ENCODE data around the gene LAMB1. TPM values are rescaled to one million over a fixed set of nuclear protein-coding genes. Genes with fewer than 3 reads are reported as not detected.

LAMB1 gene
- total RNA-seq, 1 experiment from 2014 or later, result 240 TPM

DNA sequence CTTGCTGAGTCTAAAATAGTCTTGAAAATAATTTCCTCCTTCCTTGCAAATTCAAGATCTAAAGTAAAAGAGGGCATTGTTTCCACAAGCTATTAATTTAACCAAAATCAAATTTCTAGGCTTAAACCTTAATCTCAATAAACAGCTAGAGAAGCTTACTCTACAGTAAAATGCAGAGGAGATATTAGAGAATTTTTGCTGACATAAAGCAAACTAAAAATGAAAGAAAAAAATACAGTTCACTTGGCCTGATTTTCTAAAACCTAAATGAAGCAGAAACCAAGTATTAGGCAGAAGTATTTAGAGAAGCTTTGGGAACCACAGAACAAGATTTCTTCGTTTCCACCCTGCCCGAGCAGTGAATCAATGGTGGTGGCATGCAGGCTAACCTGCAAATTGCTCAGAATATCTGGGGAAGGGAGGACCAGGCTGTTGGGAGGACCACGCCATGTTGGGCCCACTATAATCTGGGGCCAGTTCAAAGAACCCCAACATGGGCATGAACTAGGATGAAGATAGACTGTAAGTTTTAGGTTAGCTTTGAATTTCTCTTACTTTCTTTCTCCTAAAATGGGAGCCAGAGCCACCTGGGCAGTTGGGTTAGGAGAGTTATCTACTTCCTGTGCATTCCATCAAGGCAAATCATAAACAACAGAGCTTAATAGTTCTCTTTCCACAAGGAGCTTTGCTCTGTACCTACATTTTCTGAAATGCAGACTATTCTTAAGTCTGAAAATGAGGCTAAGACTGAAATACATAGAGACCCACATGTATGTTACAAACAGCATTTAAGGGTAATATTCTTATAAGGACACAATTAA is 4.1 kb downstream of the LAMB1 start:
- H3K4me3 Mint-ChIP-seq (ENCODE audit: low read depth, unreplicated experiment), result peak overlapping the region; percentile 36
- peaks cover 51% of the 10 kb centered on the region for H3K36me3 Mint-ChIP-seq (ENCODE audit: insufficient read depth, unreplicated experiment)
- DNase-seq, result no peak
- H3K9me3 Mint-ChIP-seq (ENCODE audit: low read depth, unreplicated experiment), result no peaks in the 10 kb centered on the region
- no peaks in the 10 kb centered on the region for H3K27me3 Mint-ChIP-seq (ENCODE audit: unreplicated experiment)
- intact Hi-C loops (cut with micrococcal nuclease; ENCODE audit: unreplicated experiment), result loop anchor here (2.0 to 5.0 kb wide), 2 partner anchors 18 to 47 kb away; no protein-coding TSS in a partner anchor
- CTCF ChIA-PET, result interaction anchor here (1.4 kb wide), 1 partner anchor 17 kb away, joined by 4 read pairs; no protein-coding TSS in a partner anchor
- no TSS peak for BruUV-seq (replicated peaks)
- no peak overlapping the region for H3K27ac Mint-ChIP-seq (ENCODE audit: unreplicated experiment)
- TF ChIP-seq, protein P1, sequence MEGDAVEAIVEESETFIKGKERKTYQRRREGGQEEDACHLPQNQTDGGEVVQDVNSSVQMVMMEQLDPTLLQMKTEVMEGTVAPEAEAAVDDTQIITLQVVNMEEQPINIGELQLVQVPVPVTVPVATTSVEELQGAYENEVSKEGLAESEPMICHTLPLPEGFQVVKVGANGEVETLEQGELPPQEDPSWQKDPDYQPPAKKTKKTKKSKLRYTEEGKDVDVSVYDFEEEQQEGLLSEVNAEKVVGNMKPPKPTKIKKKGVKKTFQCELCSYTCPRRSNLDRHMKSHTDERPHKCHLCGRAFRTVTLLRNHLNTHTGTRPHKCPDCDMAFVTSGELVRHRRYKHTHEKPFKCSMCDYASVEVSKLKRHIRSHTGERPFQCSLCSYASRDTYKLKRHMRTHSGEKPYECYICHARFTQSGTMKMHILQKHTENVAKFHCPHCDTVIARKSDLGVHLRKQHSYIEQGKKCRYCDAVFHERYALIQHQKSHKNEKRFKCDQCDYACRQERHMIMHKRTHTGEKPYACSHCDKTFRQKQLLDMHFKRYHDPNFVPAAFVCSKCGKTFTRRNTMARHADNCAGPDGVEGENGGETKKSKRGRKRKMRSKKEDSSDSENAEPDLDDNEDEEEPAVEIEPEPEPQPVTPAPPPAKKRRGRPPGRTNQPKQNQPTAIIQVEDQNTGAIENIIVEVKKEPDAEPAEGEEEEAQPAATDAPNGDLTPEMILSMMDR (IDR thresholded peaks at IDR 0.05; ENCODE audit: unreplicated experiment), result no peak
- peaks cover 34% of the 10 kb centered on the region for H3K4me1 Mint-ChIP-seq (ENCODE audit: low read depth, unreplicated experiment)

GRCh38 chr7:107998150-107998549 is 4.8 kb downstream of the LAMB1 start:
- intact Hi-C loops (cut with micrococcal nuclease; ENCODE audit: unreplicated experiment), result loop anchor here (2.0 to 5.0 kb wide), 2 partner anchors 19 to 46 kb away; no protein-coding TSS in a partner anchor

DNA sequence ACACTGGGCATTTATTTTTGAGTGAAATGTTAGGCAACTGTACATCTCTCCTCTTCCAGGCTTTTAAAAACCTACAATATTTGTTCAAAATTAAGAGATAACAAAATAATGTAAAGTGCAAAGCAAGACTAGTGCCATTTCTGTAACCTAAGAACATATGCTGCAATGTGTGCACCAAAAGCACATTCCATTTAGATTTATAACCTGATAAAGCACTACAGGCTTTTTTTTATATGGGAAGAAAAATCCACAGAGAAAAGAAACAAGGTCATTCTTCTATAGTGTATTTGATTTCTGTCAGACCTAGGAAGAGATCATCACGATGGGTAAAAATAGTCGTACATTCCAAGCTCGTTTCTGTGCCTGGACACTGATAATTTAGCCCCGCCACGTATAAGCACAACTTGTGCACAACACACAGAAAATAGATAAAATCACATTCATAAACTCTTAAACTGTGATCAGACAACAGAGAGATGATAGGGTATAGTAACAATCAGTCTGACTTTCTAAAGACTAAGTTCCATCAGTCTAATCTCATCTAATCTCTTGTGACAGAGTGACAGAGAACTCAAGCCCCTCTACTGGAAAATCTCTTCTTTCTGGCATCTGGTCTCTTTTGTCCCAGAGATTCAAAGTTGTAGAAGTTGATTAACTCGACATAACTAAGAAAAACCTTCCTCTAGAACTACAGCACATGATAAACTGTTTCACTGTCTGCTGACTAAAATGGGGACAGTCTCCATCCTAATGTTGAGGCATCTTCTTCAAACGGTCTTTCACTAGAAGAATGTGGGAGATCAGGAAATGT is 6.7 kb downstream of the LAMB1 start:
- TF ChIP-seq, protein P1 (IDR thresholded peaks at IDR 0.05; ENCODE audit: unreplicated experiment), result no peak
- Mint-ChIP-seq H3K4me3 (ENCODE audit: low read depth, unreplicated experiment) (no peak overlapping the region), H3K4me1 (ENCODE audit: low read depth, unreplicated experiment) (peaks cover 31% of the 10 kb centered on the region), H3K27me3 (ENCODE audit: unreplicated experiment) (no peaks in the 10 kb centered on the region), H3K9me3 (ENCODE audit: low read depth, unreplicated experiment) (no peaks in the 10 kb centered on the region), H3K36me3 (ENCODE audit: insufficient read depth, unreplicated experiment) (peaks cover 33% of the 10 kb centered on the region), H3K27ac (ENCODE audit: unreplicated experiment) (peak overlapping the region; percentile 5)
- intact Hi-C loops (cut with micrococcal nuclease; ENCODE audit: unreplicated experiment), result loop anchor here (5.0 kb wide), 1 partner anchor 44 kb away; no protein-coding TSS in a partner anchor
- no TSS peak for BruUV-seq (replicated peaks)
- CTCF ChIA-PET, result interaction anchor here (0.7 kb wide), 1 partner anchor 20 kb away, joined by 3 read pairs; no protein-coding TSS in a partner anchor
- DNase-seq, result no peak

More at GRCh38 chr7:107998150-107998549, 4.8 kb downstream of the LAMB1 start:
- H3K27me3 Mint-ChIP-seq (ENCODE audit: unreplicated experiment), result no peaks in the 10 kb centered on the region
- peaks cover 45% of the 10 kb centered on the region for H3K36me3 Mint-ChIP-seq (ENCODE audit: insufficient read depth, unreplicated experiment)
- no peaks in the 10 kb centered on the region for H3K9me3 Mint-ChIP-seq (ENCODE audit: low read depth, unreplicated experiment)
- TF ChIP-seq, protein P1 (IDR thresholded peaks at IDR 0.05; ENCODE audit: unreplicated experiment), result no peak
- CTCF ChIA-PET, result interaction anchor here (1.4 kb wide), 1 partner anchor 18 kb away, joined by 4 read pairs; no protein-coding TSS in a partner anchor
- H3K4me1 Mint-ChIP-seq (ENCODE audit: low read depth, unreplicated experiment), result peaks cover 31% of the 10 kb centered on the region
- DNase-seq, result no peak
- H3K4me3 Mint-ChIP-seq (ENCODE audit: low read depth, unreplicated experiment), result peak overlapping the region; percentile 36
- BruUV-seq (replicated peaks), result no TSS peak
- no peak overlapping the region for H3K27ac Mint-ChIP-seq (ENCODE audit: unreplicated experiment)

Data from Calu3 (cell line).